PC-3 (cell line): ENCODE results near the gene PPIA.
"Not testable (repeated sequence)": the region's sequence is repeated elsewhere in the genome, so short reads cannot be mapped to it uniquely, and the experiment has no call there.

ENCODE experiments used
- EZH2 ChIP-seq: fragments of 300-600 bp; sonication (generic); IDR thresholded peaks from one replicate; pipeline ENCODE4 v1.6.1; 2017; ENCODE audit warnings: antibody characterized with exemption, mild to moderate bottlenecking, low read length; ENCODE audit not compliant: unreplicated experiment
- TF ChIP-seq, protein P1 (sequence below): fragments of 300-600 bp; sonication (generic); conservative IDR thresholded peaks from 2 replicates; pipeline ENCODE4 v1.5.1; 2017; ENCODE audit warnings: antibody characterized with exemption, low read depth, mild to moderate bottlenecking, low read length

DNA sequence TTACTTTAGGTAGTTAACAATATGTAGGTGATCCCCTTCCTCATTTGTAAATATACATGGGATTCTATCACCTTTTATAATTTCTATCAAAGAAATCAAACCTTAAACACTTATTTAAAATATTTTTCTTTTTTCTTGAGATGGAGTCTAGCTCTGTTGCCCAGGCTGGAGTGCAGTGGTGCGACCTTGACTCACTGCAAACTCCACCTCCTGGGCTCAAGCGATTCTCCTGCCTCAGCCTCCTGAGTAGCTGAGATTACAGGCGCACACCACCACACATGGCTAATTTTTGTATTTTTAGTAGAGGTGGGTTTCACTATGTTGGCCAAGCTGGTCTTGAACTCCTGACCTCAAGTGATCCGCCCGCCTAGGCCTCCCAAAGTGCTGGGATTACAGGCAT lies 47.0 kb downstream of the PPIA start:
- TF ChIP-seq EZH2, result not testable (repeated sequence)
- TF ChIP-seq, protein P1, sequence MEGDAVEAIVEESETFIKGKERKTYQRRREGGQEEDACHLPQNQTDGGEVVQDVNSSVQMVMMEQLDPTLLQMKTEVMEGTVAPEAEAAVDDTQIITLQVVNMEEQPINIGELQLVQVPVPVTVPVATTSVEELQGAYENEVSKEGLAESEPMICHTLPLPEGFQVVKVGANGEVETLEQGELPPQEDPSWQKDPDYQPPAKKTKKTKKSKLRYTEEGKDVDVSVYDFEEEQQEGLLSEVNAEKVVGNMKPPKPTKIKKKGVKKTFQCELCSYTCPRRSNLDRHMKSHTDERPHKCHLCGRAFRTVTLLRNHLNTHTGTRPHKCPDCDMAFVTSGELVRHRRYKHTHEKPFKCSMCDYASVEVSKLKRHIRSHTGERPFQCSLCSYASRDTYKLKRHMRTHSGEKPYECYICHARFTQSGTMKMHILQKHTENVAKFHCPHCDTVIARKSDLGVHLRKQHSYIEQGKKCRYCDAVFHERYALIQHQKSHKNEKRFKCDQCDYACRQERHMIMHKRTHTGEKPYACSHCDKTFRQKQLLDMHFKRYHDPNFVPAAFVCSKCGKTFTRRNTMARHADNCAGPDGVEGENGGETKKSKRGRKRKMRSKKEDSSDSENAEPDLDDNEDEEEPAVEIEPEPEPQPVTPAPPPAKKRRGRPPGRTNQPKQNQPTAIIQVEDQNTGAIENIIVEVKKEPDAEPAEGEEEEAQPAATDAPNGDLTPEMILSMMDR, result not testable (repeated sequence)
